Measurements from ENCODE around the gene PTPRK.

GRCh38 chr6:128265706-128266105, 254.7 kb downstream of the PTPRK start:
- TF ChIP-seq ZNF384 (IDR thresholded peaks at IDR 0.05) (no peak), SUZ12 (IDR thresholded peaks at IDR 0.05) (no peak), BHLHE40 (IDR thresholded peaks at IDR 0.05; ENCODE audit: borderline replicate concordance) (no peak), FOXA1 (IDR thresholded peaks at IDR 0.05) (no peak), PKNOX1 (IDR thresholded peaks at IDR 0.05) (no peak), ARNT (IDR thresholded peaks at IDR 0.05) (no peak)

Data from HEK293T (cell line).